Ovary (tissue), 3 donors: ENCODE data around the gene AK9.

Source experiments
- CTCF ChIP-seq, 3 donors: fragments of 450-650 bp in 2 of 3; fragments of 200-600 bp in 1 of 3; IDR thresholded peaks; one replicate each; pipeline versions ENCODE4 v1.5.1 to v1.8.0; 2016 to 2022; ENCODE audit warnings: antibody characterized with exemption in 3 of 3, mild to moderate bottlenecking in 1 of 3
- POLR2A ChIP-seq: fragments of 450-650 bp; IDR thresholded peaks from one replicate; pipeline ENCODE4 v1.6.1; 2017; ENCODE audit warnings: antibody characterized with exemption, mild to moderate bottlenecking, moderate library complexity
- donor health status: DM: no; HTN: no; CAD: no.

GRCh38 chr6:109486068-109486467, 204.9 kb downstream of the AK9 start:
- TF ChIP-seq CTCF (IDR thresholded peaks at IDR 0.05) = no peak
- TF ChIP-seq POLR2A = no peak
